ENCODE results near the gene NTM. TPM values are rescaled to one million over a fixed set of nuclear protein-coding genes. Genes with fewer than 3 reads are reported as not detected.

The NTM gene
- total RNA-seq, 4 donors from 2014 or later: 0.40 to 3.1 (median 2.1) TPM; not detected in 1

DNA sequence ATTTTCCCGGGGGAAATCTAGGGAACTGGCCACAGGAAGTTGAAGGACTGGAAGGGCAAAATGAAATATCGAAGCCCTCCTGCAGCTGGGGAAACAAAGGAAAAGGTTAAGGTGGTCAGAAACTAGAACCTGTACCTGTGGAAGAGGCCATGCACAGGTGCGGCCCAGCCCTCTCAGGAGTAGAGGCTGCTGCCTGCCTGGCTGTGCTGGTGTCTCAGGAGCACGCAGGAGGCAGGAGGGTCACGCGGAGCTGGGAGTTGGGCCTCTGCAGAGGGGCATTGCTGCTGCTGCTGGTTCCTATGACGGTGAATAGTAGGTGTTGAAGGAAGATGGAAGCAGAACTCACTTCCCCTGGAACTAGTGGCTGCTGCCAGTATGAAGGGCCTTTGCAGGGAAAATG is 425.7 kb downstream of the NTM start:
- Histone ChIP-seq H3K9me3 (no peaks in the 10 kb centered on the region), H3K27ac (no peak overlapping the region), H3K4me3 (no peak overlapping the region), H3K4me1 (no peaks in the 10 kb centered on the region), H3K27me3 (no peaks in the 10 kb centered on the region), H3K36me3 (no peaks in the 10 kb centered on the region)
- TF ChIP-seq POLR2AphosphoS5 (IDR thresholded peaks at IDR 0.05): no peak
- TF ChIP-seq EP300 (IDR thresholded peaks at IDR 0.05; ENCODE audit: low read depth): no peak
- no peak for TF ChIP-seq POLR2A (IDR thresholded peaks at IDR 0.05)
- TF ChIP-seq, protein P1, sequence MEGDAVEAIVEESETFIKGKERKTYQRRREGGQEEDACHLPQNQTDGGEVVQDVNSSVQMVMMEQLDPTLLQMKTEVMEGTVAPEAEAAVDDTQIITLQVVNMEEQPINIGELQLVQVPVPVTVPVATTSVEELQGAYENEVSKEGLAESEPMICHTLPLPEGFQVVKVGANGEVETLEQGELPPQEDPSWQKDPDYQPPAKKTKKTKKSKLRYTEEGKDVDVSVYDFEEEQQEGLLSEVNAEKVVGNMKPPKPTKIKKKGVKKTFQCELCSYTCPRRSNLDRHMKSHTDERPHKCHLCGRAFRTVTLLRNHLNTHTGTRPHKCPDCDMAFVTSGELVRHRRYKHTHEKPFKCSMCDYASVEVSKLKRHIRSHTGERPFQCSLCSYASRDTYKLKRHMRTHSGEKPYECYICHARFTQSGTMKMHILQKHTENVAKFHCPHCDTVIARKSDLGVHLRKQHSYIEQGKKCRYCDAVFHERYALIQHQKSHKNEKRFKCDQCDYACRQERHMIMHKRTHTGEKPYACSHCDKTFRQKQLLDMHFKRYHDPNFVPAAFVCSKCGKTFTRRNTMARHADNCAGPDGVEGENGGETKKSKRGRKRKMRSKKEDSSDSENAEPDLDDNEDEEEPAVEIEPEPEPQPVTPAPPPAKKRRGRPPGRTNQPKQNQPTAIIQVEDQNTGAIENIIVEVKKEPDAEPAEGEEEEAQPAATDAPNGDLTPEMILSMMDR (IDR thresholded peaks at IDR 0.05): no peak
- intact Hi-C loops (cut with DNase I; ENCODE audit: low total_unique reads) (no loop called here), in situ Hi-C loops (cut with MboI; ENCODE audit: low pct_ligation_motif_present in 1 of 4, low pct_unique_long_range_greater_than_20kb in 1 of 4, low sequenced_read_pairs in 3 of 4) (no loop called here)
- DNase-seq: no peak
- WGBS, 2 donors (ENCODE audit: low coverage in 1 of 2): 78 to 84% methylated on average over 6 to 7 of the region's 7 CpGs

DNA sequence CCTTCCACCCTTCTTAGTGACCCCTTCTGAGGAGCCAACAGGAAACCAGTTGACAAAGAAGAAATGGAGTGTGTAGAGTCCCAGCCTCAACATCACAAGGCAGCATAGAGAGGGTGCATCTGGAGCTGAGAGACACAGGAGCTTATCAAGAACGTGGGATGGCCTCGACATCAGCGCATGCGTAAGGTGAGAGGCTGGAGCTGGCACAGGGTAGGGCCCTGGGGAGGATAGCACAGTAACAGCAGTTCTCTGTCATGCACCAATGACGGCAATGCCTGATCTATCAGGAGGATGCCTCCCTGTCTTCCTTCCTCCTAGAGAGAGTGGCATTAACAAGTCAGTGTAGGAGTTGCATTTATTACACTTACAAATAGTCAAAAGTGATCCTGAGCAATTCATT is 426.1 kb downstream of the NTM start:
- intact Hi-C loops (cut with DNase I; ENCODE audit: low total_unique reads) (no loop called here), in situ Hi-C loops (cut with MboI; ENCODE audit: low pct_ligation_motif_present in 1 of 4, low pct_unique_long_range_greater_than_20kb in 1 of 4, low sequenced_read_pairs in 3 of 4) (no loop called here)
- TF ChIP-seq, protein P1 (IDR thresholded peaks at IDR 0.05): no peak
- TF ChIP-seq POLR2A (IDR thresholded peaks at IDR 0.05) (no peak), EP300 (IDR thresholded peaks at IDR 0.05; ENCODE audit: low read depth) (no peak), POLR2AphosphoS5 (IDR thresholded peaks at IDR 0.05) (no peak)
- Histone ChIP-seq H3K4me1 (no peaks in the 10 kb centered on the region), H3K27me3 (no peaks in the 10 kb centered on the region), H3K4me3 (no peak overlapping the region), H3K27ac (no peak overlapping the region), H3K36me3 (no peaks in the 10 kb centered on the region), H3K9me3 (no peaks in the 10 kb centered on the region)
- 74 to 80% methylated on average over 1 to 5 of the region's 5 CpGs for WGBS, 2 donors (ENCODE audit: low coverage in 1 of 2)
- no peak for DNase-seq

DNA sequence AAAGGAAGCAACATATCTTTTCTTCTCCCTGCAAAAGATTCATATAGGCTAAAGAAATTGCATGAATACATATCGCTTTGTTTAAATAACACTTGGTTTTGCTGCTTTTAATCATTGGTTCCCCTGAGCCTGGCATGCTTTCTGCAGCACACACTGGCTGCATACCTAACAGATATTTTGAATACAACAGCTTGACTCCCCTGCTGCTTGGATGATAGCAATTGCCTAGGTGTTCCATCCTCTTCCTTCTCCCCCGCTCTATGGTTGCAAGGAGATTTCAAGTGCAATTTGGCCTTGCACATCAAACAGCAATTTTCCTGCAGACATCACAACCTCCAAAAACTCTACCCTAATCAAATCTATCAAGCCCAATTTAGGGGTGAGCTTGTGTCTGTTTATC is 430.0 kb downstream of the NTM start:
- Histone ChIP-seq H3K36me3 (no peaks in the 10 kb centered on the region), H3K9me3 (no peaks in the 10 kb centered on the region), H3K27ac (no peak overlapping the region), H3K4me1 (no peaks in the 10 kb centered on the region), H3K27me3 (no peaks in the 10 kb centered on the region), H3K4me3 (no peak overlapping the region)
- no peak for DNase-seq
- in situ Hi-C loops (cut with MboI; ENCODE audit: low pct_ligation_motif_present in 1 of 4, low pct_unique_long_range_greater_than_20kb in 1 of 4, low sequenced_read_pairs in 3 of 4) (no loop called here), intact Hi-C loops (cut with DNase I; ENCODE audit: low total_unique reads) (no loop called here)
- WGBS, 2 donors (ENCODE audit: low coverage in 1 of 2): 79 to 86% methylated on average over 1 to 2 of the region's 2 CpGs
- TF ChIP-seq POLR2AphosphoS5 (IDR thresholded peaks at IDR 0.05) (no peak), POLR2A (IDR thresholded peaks at IDR 0.05) (no peak), EP300 (IDR thresholded peaks at IDR 0.05; ENCODE audit: low read depth) (no peak)
- TF ChIP-seq, protein P1 (IDR thresholded peaks at IDR 0.05): no peak

DNA sequence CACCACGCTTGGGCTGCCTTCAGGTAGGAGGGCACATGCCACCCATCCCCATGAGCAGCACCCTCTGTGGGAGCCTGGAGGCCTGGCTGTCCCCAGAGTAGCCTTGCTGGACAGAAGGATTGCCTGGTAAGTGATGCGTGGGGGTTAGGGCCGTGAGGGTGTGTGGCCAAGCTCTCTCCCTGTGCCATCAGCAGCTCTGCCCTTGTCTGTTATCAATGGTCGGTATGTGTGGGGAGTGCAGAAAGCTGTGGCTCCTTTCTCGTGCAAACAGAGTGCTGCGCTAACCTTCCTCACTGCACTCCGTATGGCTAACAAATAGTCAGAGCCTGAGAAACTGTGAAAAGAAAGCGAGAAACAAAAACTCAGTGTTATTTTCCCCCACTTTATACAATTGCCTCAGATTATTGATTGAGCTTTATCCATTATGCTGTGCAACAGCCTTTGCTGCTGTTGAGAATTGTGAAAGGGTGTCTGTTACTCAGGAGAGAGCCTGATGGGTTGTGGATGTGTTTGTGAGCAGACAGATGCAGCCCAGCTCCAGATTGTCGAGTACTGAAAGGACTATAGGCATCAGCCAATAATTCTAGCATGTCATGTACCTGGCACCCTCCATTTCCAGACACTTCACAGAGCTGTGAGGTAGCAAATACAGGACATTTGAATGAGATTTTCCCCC is 432.2 kb downstream of the NTM start:
- no peak for DNase-seq
- no peaks in the 10 kb centered on the region for H3K9me3 ChIP-seq
- in situ Hi-C loops (cut with MboI; ENCODE audit: low pct_ligation_motif_present in 1 of 4, low pct_unique_long_range_greater_than_20kb in 1 of 4, low sequenced_read_pairs in 3 of 4) (no loop called here), intact Hi-C loops (cut with DNase I; ENCODE audit: low total_unique reads) (no loop called here)
- H3K27me3 ChIP-seq: no peaks in the 10 kb centered on the region
- TF ChIP-seq POLR2A (IDR thresholded peaks at IDR 0.05) (no peak), EP300 (IDR thresholded peaks at IDR 0.05; ENCODE audit: low read depth) (no peak), POLR2AphosphoS5 (IDR thresholded peaks at IDR 0.05) (no peak)
- TF ChIP-seq, protein P1 (IDR thresholded peaks at IDR 0.05): no peak
- WGBS, 2 donors (ENCODE audit: low coverage in 1 of 2): 69 to 72% methylated on average over 3 to 9 of the region's 9 CpGs
- H3K4me3 ChIP-seq: no peak overlapping the region
- H3K4me1 ChIP-seq: no peaks in the 10 kb centered on the region
- no peaks in the 10 kb centered on the region for H3K36me3 ChIP-seq
- H3K27ac ChIP-seq: no peak overlapping the region

All from transverse colon (tissue), 4 donors.